HG03558 (cell line): ENCODE measurements around the gene MAP2K1.
"Not testable (repeated sequence)": the region's sequence is repeated elsewhere in the genome, so short reads cannot be mapped to it uniquely, and the experiment has no call there.

Experiments used
- ATAC-seq: cut with Tn5 transposase; IDR thresholded peaks from one replicate; pipeline ENCODE4 v1.9.1; 2021; ENCODE audit warnings: moderate number of reproducible peaks; ENCODE audit not compliant: unreplicated experiment; ENCODE audit errors: extremely low read depth

The MAP2K1 gene

GRCh38 chr15:66419471-66419870 lies 32.8 kb downstream of the MAP2K1 start:
- ATAC-seq: no peak

DNA sequence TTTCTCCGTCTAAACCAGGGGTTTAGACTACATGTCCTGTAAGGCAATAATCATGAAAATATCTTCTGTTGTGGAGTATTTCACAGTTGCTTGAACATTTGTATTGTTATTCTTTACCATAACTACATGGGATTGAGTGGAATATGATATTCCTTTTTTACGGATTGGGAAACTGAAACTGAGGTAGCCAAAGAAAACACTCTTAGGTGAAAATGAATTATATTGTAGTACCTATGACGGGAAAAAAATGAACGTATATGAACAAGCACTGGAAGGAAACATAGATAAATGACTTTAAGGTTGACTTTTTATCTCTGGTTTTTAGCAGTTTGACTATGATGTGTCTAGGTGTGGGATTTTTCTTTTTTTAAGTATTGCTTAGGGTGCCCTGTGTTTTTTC lies 35.6 kb downstream of the MAP2K1 start:
- no peak for ATAC-seq

DNA sequence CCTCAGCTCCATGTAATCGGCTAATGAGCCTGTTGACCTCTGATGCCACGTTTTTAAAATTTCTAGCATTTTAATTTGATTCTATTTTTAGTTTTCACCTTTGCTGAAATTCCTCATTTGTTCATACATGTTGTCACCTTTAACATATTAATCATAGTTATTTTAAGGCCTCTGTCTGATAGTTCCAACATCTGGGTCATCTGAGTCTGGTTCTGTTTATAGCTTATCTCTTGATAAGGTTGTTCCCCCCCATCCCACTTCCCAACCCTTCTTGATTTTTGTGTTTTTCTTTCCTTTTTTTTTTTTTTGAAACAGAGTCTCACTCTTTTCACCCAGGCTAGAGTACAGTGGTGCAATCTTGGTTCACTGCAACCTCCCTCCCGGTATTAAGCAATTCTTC lies 36.4 kb downstream of the MAP2K1 start:
- ATAC-seq: no peak

DNA sequence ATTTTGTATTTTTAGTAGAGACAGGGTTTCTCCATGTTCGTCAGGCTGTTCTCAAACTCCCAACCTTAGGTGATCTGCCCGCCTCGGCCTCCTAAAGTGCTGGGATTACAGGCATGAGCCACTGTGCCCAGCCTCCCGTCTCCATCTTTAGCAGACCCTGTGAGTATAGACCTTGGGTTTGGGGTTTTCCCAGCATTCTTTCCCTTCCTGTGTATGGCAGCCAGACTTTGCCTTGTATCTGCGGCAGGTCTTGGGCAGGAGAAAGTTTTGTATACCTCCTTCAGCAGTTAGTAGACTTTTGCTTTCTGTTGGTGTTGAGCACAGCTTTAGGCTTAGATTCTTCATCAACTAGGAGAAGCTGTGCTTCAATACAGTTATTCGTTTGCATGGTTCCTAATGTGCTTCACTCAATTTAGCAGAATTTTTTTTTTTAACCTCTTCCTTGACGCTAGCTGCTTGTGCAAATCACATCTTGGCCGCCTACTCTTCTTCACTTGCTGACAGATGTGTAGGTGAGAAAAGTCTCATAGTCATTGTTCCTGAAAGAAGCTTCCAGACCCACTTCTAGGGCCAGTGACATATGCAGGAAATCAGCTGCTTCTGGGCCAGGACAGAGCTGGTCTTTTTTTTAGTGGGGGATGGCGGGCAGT lies 38.4 kb downstream of the MAP2K1 start:
- ATAC-seq: no peak

- ATAC-seq: no peak
These were observed 39.1 kb downstream of the MAP2K1 start for GRCh38 chr15:66425837-66426236.

DNA sequence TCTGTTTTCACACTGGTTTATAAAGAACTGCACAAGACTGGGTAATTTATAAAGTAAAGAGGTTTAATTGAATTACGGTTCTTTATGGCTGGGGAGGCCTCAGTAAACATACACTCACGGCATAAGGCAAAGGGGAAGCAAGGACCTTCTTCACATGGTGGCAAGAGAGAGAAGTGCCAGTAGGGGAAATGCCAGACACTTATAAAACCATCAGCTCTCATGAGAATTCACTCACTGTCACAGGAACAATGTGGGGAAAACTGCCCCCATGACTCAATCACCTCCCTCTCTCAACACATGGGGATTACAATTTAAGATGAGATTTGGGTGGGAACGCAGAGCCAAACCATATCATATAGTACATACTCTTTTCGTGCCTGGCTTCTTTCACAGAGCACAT lies 42.4 kb downstream of the MAP2K1 start:
- no peak for ATAC-seq

- ATAC-seq: no peak
These were observed 42.8 kb downstream of the MAP2K1 start for GRCh38 chr15:66429546-66429945.

DNA sequence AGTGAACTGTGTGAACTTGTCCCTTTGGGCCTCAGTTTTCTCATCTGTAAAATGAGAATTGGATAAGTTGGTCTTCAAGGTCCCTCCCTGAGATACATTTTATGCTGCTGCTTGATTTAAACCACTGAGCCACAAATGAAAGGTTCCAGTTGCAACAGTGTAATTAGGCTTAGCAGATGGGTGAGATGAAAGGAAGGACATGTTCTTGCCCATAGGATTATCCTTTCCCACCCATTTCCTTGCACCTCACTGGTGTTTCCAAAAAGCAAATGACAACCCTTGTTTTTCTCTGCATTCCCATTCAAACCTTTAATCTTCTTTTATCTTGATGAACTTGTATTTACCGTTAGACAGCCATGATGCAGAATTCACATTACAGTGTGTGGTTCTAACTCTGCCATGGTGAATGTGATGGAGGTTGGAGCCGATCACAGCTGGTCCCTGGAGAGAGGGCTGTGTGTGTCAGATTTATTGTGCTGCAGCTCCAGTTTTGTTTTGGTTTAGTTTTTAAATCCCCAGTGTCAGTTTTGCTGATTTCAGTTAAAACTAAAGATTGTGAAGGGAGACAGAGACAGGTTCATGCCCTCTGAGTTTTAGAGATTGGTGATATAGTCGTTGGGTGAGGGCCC lies 44.0 kb downstream of the MAP2K1 start:
- ATAC-seq: no peak

- ATAC-seq: no peak
These were observed 47.0 kb downstream of the MAP2K1 start for GRCh38 chr15:66433726-66434125.

- no peak for ATAC-seq
These were observed 53.8 kb downstream of the MAP2K1 start for GRCh38 chr15:66440501-66440900.

- ATAC-seq: no peak
These were observed 65.7 kb downstream of the MAP2K1 start for GRCh38 chr15:66452420-66452819.

GRCh38 chr15:66452971-66453580 lies 66.4 kb downstream of the MAP2K1 start:
- ATAC-seq: no peak

DNA sequence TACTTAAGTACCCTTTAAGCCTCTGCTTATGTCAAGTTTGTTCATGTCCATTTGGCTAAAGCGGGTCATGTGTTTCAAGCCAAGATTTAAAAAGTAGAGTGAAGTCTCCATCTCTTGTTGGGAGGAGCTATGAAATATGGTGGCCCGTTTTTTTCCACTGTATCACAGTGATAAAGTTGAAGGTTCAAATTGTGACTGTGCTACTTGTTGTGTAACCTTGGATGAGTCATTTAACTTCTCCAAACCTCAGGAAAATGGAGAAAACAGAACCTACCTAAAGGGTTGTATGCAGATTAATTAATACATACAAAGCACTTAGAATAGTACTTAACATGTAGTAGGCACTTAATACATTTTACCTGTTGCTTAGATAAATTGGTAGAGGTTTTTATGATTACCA lies 67.4 kb downstream of the MAP2K1 start:
- no peak for ATAC-seq

DNA sequence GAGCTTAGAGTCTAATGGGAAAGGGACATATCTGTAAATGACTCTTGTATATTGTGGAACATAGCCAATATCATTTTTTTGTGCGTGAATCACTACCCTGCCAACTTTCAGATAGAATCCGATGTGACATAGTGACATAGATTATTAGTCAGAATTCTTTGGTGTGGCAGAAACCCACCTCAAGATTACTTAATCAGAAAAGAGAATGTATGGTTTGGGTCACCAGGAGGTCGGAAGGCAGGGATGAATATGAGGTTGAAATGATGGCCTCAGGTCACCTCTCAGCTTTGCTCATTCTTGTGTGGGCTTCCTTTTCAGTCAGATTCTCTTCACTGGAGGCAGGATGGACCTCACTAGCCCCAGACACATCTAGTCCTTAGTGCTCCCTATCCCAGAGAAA lies 69.5 kb downstream of the MAP2K1 start:
- no peak for ATAC-seq

- no peak for ATAC-seq
These were observed 73.3 kb downstream of the MAP2K1 start for GRCh38 chr15:66459818-66460615.

GRCh38 chr15:66461294-66461693 lies 74.6 kb downstream of the MAP2K1 start:
- ATAC-seq: not testable (repeated sequence)

GRCh38 chr15:66461917-66462316 lies 75.2 kb downstream of the MAP2K1 start:
- ATAC-seq: no peak

- ATAC-seq: no peak
These were observed 75.9 kb downstream of the MAP2K1 start for GRCh38 chr15:66462627-66463026.

- ATAC-seq: not testable (repeated sequence)
These were observed 78.6 kb downstream of the MAP2K1 start for GRCh38 chr15:66465294-66465693.

- not testable (repeated sequence) for ATAC-seq
These were observed 80.7 kb downstream of the MAP2K1 start for GRCh38 chr15:66467162-66468040.
